Activated naive CD8-positive, alpha-beta T cell treated with anti-CD3 and anti-CD28 coated beads for 36 hours (primary cell): ENCODE results near the gene RBM34. TPM values are rescaled to one million over a fixed set of nuclear protein-coding genes. Genes with fewer than 3 reads are reported as not detected.

ENCODE experiments used
- total RNA-seq, 2 experiments: library from RNA; stranded (reverse); gene quantifications; one replicate each; pipeline ENCODE4 v1.2.3, GENCODE V29; 2021

Gene RBM34
- total RNA-seq, 2 experiments from 2014 or later: 143 to 156 TPM

Other genes with a start within 250 kb of the RBM34 start
- gene TOMM20, start 32.4 kb downstream of the RBM34 start, total RNA-seq: 100 to 1,000 TPM; 131 to 150 TPM
- 10 to 100 TPM; 30.1 to 30.6 TPM for gene ARID4B, start 166.9 kb upstream of the RBM34 start, total RNA-seq
- 10 to 100 TPM; 29.4 to 29.5 TPM for gene GGPS1, start 167.3 kb upstream of the RBM34 start, total RNA-seq
- gene TBCE, start 206.2 kb upstream of the RBM34 start, total RNA-seq: 10 to 100 TPM; 23.3 to 25.4 TPM